ENCODE measurements around the gene RNH1.
"Not testable (repeated sequence)": the region's sequence is repeated elsewhere in the genome, so short reads cannot be mapped to it uniquely, and the experiment has no call there.

The RNH1 gene

DNA sequence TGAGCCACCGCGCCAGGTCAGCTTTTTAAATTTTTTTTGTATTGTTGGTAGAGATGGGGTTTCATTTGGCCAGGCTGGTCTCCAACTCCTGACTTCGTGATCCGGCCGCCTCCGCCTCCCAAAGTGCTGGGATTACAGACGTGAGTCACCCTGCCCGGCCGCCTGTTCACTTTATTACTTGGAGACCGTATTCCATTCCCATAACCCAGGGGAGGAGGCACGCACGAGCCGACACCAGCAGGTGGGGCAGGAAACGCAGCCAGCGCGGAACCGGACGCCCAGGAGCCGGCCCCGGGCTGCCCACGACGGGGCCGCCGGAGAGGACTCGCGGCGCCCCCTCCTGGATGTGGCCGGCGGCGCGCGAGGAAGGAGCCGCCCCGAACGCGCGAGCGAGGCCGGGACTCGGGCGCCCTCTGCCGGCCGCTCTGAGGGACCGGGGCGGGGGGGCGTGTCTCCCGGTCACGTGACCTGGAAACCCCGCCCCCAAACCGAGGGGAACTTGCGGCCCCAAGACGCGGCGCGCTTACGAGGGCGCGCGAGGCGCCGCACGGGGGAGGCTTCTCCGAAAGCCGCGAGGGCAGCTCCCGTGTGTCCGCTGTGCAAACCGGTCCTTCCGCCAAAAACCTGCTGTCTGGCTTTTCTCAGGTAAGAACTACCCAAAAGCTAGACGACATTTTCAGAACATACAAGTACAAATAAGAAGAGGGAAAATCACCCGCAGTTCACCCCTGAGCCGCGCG lies 11.6 kb upstream of the RNH1 start:
- H3K9ac ChIP-seq (ENCODE audit: low read length in 5 of 5) = peak overlapping the region in 1 of 5 donors; percentile 25

DNA sequence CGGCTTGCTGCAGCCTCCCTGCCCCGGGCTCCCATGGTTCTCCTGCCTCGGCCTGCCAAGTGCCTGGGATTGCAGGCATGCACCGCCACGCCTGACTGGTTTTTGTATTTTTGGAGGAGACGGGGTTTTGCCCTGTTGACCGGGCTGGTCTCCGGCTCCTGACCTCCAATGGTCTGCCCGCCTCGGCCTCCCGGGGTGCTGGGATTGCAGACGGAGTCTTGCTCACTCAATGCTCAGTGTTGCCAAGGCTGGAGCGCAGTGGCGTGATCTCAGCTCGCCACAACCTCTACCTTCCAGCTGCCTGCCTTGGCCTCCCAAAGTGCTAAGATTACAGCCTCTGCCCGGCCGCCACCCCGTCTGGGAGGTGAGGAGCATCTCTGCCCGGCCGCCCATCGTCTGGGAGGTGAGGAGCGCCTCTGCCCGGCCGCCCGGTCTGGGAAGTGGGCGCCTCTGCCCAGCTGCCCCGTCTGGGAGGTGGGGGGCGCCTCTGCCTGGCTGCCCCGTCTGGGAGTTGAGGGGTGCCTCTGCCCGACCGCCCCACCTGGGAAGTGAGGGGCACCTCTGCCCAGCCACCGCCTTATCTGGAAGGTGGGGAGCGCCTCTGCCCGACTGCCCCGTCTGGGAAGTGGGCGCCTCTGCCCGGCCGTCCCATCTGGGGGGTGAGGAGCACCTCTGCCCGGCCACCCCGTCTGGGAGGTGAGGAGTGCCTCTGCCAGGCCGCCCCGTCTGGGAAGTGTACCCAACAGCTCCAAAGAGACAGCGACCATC lies 10.1 kb upstream of the RNH1 start:
- H3K9ac ChIP-seq (ENCODE audit: low read length in 5 of 5); H3K9me3 ChIP-seq (ENCODE audit: control insufficient read depth in 5 of 5, low read length in 5 of 5): not testable (repeated sequence)

More for the DNA sequence above, 11.6 kb upstream of the RNH1 start:
- Histone ChIP-seq H3K9me3 (ENCODE audit: control insufficient read depth in 5 of 5, low read length in 5 of 5) (peaks cover 0 to 3% (median 0%) of the 10 kb centered on the region in 5 donors), H3K4me1 (ENCODE audit: control insufficient read depth in 5 of 5, insufficient read depth in 5 of 5, low read length in 5 of 5) (peaks cover 0 to 7% (median 4%) of the 10 kb centered on the region in 5 donors), H3K4me3 (ENCODE audit: low read depth in 1 of 5, low read length in 5 of 5) (peak overlapping the region in 3 of 5 donors; percentile 50 to 52 (median 50)), H3K36me3 (ENCODE audit: control insufficient read depth in 5 of 5, insufficient read depth in 5 of 5, low read length in 5 of 5) (peaks cover 0 to 11% (median 4%) of the 10 kb centered on the region in 5 donors), H3K27ac (ENCODE audit: low read depth, low read length) (no peak overlapping the region), H3K27me3 (ENCODE audit: control insufficient read depth in 5 of 5, insufficient read depth in 4 of 5, low read length in 5 of 5) (no peaks in the 10 kb centered on the region)

DNA sequence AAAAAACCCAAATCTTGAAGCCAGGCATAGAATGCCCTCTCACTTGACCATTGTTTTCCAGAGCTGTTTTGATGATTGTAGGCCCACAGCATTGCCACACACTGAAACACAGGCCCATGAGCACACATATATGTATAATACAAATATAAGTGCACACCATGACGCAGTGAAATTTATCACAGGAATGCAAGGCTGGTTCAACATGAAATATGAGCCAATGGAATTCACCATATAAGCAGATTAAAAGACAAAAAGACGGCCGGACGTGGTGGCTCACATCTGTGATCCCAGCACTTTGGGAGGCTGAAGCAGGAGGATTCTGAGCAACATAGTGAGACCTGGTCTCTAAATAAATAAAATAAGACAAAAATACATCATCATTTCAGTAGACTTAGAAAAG lies 9.4 kb upstream of the RNH1 start:
- Histone ChIP-seq H3K4me3 (ENCODE audit: low read depth in 1 of 5, low read length in 5 of 5) (no peak overlapping the region), H3K4me1 (ENCODE audit: control insufficient read depth in 5 of 5, insufficient read depth in 5 of 5, low read length in 5 of 5) (peaks cover 0 to 7% (median 4%) of the 10 kb centered on the region in 5 donors), H3K9me3 (ENCODE audit: control insufficient read depth in 5 of 5, low read length in 5 of 5) (peaks cover 0 to 3% (median 0%) of the 10 kb centered on the region in 5 donors), H3K9ac (ENCODE audit: low read length in 5 of 5) (no peak overlapping the region), H3K27ac (ENCODE audit: low read depth, low read length) (no peak overlapping the region), H3K27me3 (ENCODE audit: control insufficient read depth in 5 of 5, insufficient read depth in 4 of 5, low read length in 5 of 5) (no peaks in the 10 kb centered on the region), H3K36me3 (ENCODE audit: control insufficient read depth in 5 of 5, insufficient read depth in 5 of 5, low read length in 5 of 5) (peaks cover 0 to 25% (median 8%) of the 10 kb centered on the region in 5 donors)

More for the DNA sequence above, 10.1 kb upstream of the RNH1 start:
- not testable (repeated sequence) for H3K27ac ChIP-seq (ENCODE audit: low read depth, low read length); H3K4me3 ChIP-seq (ENCODE audit: low read depth in 1 of 5, low read length in 5 of 5); H3K4me1 ChIP-seq (ENCODE audit: control insufficient read depth in 5 of 5, insufficient read depth in 5 of 5, low read length in 5 of 5); H3K27me3 ChIP-seq (ENCODE audit: control insufficient read depth in 5 of 5, insufficient read depth in 4 of 5, low read length in 5 of 5)
- peaks cover 0 to 22% (median 4%) of the 10 kb centered on the region in 5 donors for H3K36me3 ChIP-seq (ENCODE audit: control insufficient read depth in 5 of 5, insufficient read depth in 5 of 5, low read length in 5 of 5)

DNA sequence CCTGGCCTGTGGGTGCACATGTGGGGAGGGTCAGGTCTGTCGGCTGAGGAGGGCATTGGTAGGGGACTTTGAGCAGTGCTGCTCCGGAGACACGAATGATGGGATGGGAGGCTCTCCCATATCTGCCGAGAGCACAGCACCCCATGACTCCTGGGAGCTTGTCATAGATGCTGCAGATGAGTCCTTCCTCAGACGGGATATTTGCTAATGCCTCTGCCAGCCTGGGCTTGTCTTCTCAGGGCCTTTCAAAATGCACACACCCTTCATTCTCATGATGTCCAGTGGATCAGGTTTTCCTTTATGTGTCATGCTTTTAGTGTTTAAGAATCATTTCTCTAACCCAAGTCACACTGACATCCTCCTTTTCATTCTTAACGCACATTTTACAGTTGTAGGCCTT lies 8.1 kb upstream of the RNH1 start:
- Histone ChIP-seq H3K4me3 (ENCODE audit: low read depth in 1 of 5, low read length in 5 of 5) (no peak overlapping the region), H3K4me1 (ENCODE audit: control insufficient read depth in 5 of 5, insufficient read depth in 5 of 5, low read length in 5 of 5) (peaks cover 0 to 7% (median 4%) of the 10 kb centered on the region in 5 donors), H3K9me3 (ENCODE audit: control insufficient read depth in 5 of 5, low read length in 5 of 5) (peaks cover 0 to 3% (median 0%) of the 10 kb centered on the region in 5 donors), H3K36me3 (ENCODE audit: control insufficient read depth in 5 of 5, insufficient read depth in 5 of 5, low read length in 5 of 5) (peaks cover 0 to 28% (median 8%) of the 10 kb centered on the region in 5 donors), H3K9ac (ENCODE audit: low read length in 5 of 5) (no peak overlapping the region), H3K27ac (ENCODE audit: low read depth, low read length) (no peak overlapping the region), H3K27me3 (ENCODE audit: control insufficient read depth in 5 of 5, insufficient read depth in 4 of 5, low read length in 5 of 5) (no peaks in the 10 kb centered on the region)

DNA sequence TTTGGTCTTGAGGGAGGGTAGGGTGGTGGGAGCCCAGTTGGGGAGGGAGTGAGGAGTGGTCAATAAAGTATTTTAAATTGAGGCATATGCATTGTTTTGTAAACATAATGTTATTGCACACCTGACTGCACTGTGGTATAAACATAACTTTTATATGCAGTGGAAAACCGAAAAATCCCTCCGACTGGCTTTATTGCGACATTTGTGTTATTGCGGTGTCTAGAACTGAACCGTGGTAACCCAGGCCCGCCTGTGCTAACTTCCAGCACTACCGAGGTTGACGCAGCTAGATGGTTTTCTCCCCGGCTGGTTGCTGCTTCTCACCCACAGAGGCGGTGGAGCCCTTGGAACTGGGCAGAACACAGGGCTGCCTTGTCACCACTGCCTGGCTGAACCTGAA lies 7.6 kb upstream of the RNH1 start:
- Histone ChIP-seq H3K4me3 (ENCODE audit: low read depth in 1 of 5, low read length in 5 of 5) (no peak overlapping the region), H3K9me3 (ENCODE audit: control insufficient read depth in 5 of 5, low read length in 5 of 5) (peaks cover 0 to 3% (median 0%) of the 10 kb centered on the region in 5 donors), H3K27ac (ENCODE audit: low read depth, low read length) (no peak overlapping the region), H3K27me3 (ENCODE audit: control insufficient read depth in 5 of 5, insufficient read depth in 4 of 5, low read length in 5 of 5) (no peaks in the 10 kb centered on the region), H3K36me3 (ENCODE audit: control insufficient read depth in 5 of 5, insufficient read depth in 5 of 5, low read length in 5 of 5) (peaks cover 0 to 33% (median 12%) of the 10 kb centered on the region in 5 donors), H3K9ac (ENCODE audit: low read length in 5 of 5) (no peak overlapping the region), H3K4me1 (ENCODE audit: control insufficient read depth in 5 of 5, insufficient read depth in 5 of 5, low read length in 5 of 5) (peaks cover 0 to 7% (median 4%) of the 10 kb centered on the region in 5 donors)

DNA sequence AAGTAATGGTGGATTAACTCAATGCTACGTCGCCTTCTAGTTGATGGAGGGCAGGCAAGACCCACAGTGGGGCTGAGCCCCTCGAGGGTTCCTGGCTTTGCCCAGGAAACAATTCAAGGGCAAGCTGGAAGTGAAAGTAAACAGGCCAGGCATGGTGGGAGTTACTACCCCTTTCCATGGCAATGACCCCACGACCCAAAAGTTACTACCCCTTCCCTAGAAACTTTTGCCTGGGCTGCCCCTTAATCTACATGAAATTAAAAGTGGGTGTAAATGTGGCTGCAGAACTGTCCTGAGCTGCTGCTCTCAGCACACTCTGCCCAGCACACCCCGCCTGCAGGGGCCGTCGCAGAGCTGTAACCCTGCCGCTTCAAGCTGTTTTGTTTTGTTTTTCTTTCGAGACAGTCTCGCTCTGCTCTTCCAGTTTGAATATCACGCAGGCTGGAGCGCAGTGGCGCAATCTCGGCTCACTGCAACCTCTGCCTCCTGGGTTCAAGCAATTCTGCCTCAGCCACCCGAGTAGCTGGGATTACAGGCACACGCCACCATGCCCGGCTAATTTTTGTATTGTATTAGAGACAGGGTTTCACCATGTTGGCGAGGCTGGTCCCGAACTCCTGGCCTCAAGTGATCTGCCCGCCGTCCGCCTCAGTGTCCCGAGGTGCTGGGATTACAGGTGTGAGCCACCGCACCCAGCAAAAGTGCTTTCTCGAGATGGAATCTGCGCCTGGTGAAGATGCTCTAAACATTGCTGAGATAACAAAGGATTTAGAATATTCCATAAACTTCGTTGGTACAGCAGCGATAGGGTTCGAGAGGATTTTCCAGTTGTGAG lies 5.9 kb upstream of the RNH1 start:
- H3K27me3 ChIP-seq (ENCODE audit: control insufficient read depth in 5 of 5, insufficient read depth in 4 of 5, low read length in 5 of 5) = no peaks in the 10 kb centered on the region
- H3K36me3 ChIP-seq (ENCODE audit: control insufficient read depth in 5 of 5, insufficient read depth in 5 of 5, low read length in 5 of 5) = peaks cover 0 to 40% (median 16%) of the 10 kb centered on the region in 5 donors
- H3K9ac ChIP-seq (ENCODE audit: low read length in 5 of 5) = no peak overlapping the region
- no peak overlapping the region for H3K4me3 ChIP-seq (ENCODE audit: low read depth in 1 of 5, low read length in 5 of 5)
- peaks cover 0 to 4% (median 3%) of the 10 kb centered on the region in 5 donors for H3K4me1 ChIP-seq (ENCODE audit: control insufficient read depth in 5 of 5, insufficient read depth in 5 of 5, low read length in 5 of 5)
- peaks cover 0 to 3% (median 0%) of the 10 kb centered on the region in 5 donors for H3K9me3 ChIP-seq (ENCODE audit: control insufficient read depth in 5 of 5, low read length in 5 of 5)
- H3K27ac ChIP-seq (ENCODE audit: low read depth, low read length) = no peak overlapping the region

DNA sequence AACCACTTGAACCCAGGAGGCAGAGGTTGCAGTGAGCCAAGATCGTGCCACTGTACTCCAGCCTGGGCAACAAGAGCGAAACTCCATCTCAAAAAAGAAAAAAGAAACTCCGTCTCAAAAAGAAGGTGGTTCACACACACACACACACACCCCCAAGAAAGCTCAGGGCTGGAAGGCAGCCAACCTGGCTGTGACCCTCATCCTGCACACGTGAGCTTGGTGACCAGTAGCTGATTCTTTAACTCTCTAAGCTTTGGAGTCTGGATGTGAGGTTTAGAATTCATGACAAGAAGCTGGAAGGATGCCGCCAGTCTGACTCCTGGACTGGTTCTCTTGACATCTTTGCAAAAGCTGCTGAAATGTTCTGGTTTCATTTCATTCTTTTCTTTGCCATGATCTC lies 1.9 kb upstream of the RNH1 start:
- H3K27ac ChIP-seq (ENCODE audit: low read depth, low read length) = no peak overlapping the region
- peaks cover 0 to 32% (median 11%) of the 10 kb centered on the region in 5 donors for H3K36me3 ChIP-seq (ENCODE audit: control insufficient read depth in 5 of 5, insufficient read depth in 5 of 5, low read length in 5 of 5)

DNA sequence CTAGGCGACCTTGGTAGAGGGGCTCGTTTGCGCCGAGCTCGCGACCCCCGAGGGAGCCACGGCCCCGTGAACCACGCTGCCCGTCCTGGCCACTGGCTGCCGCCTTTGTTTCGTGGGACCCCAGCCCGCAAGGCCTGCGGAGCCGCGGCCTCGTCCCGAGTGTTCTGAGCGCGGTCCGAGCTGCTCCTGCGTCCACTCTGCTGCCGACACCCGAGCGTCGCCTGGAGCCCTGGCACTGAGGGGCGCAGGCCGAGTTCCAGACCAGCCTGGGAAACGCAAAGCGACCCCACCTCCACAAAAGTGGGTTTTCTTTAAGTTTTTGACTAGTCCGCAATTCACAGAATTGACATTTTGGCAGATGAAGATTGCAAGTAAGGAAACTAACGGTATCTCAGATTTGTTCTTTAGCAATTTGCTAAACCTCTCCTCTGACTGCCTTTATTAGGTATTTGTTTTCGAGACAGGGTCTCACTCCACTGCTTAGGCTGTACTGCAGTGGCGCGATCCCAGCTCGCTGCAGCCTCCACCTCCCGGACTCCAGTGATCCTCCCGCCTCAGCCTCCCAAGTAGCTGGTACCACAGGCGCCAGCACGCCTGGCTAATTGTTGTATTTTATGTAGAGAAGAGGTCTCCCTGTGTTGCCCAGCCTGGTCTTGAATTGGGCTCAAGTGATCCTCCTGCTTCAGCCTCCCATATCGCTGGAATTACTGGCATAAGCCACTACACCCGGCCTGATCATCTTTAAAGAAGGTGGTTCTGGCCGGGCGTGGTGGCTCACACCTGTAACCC lies 879 bp upstream of the RNH1 start:
- H3K4me1 ChIP-seq (ENCODE audit: control insufficient read depth in 5 of 5, insufficient read depth in 5 of 5, low read length in 5 of 5) = peaks cover 5 to 44% (median 40%) of the 10 kb centered on the region in 5 donors
- no peak overlapping the region for H3K27ac ChIP-seq (ENCODE audit: low read depth, low read length)
- peaks cover 0 to 22% (median 11%) of the 10 kb centered on the region in 5 donors for H3K36me3 ChIP-seq (ENCODE audit: control insufficient read depth in 5 of 5, insufficient read depth in 5 of 5, low read length in 5 of 5)
- H3K9me3 ChIP-seq (ENCODE audit: control insufficient read depth in 5 of 5, low read length in 5 of 5) = no peaks in the 10 kb centered on the region
- peak overlapping the region; percentile 29 to 72 (median 59) for H3K4me3 ChIP-seq (ENCODE audit: low read depth in 1 of 5, low read length in 5 of 5)
- no peaks in the 10 kb centered on the region for H3K27me3 ChIP-seq (ENCODE audit: control insufficient read depth in 5 of 5, insufficient read depth in 4 of 5, low read length in 5 of 5)
- peak overlapping the region in 4 of 5 donors; percentile 55 to 79 (median 67) for H3K9ac ChIP-seq (ENCODE audit: low read length in 5 of 5)

More for the DNA sequence above, 1.9 kb upstream of the RNH1 start:
- peaks cover 5 to 33% (median 30%) of the 10 kb centered on the region in 5 donors for H3K4me1 ChIP-seq (ENCODE audit: control insufficient read depth in 5 of 5, insufficient read depth in 5 of 5, low read length in 5 of 5)
- H3K27me3 ChIP-seq (ENCODE audit: control insufficient read depth in 5 of 5, insufficient read depth in 4 of 5, low read length in 5 of 5) = no peaks in the 10 kb centered on the region
- H3K9me3 ChIP-seq (ENCODE audit: control insufficient read depth in 5 of 5, low read length in 5 of 5) = no peaks in the 10 kb centered on the region
- H3K4me3 ChIP-seq (ENCODE audit: low read depth in 1 of 5, low read length in 5 of 5) = no peak overlapping the region
- no peak overlapping the region for H3K9ac ChIP-seq (ENCODE audit: low read length in 5 of 5)

All from subcutaneous abdominal adipose tissue (tissue), 5 donors.